Mesendoderm (in vitro differentiated cells): ENCODE data around the gene CACNG1. TPM values are rescaled to one million over a fixed set of nuclear protein-coding genes. Genes with fewer than 3 reads are reported as not detected.

Experiments
- DNase-seq: peaks from one replicate; pipeline ENCODE4 v3.0.0; 2013
- H2AK5ac ChIP-seq: 2 replicates; pipeline ENCODE4 v1.6.1; 2013; ENCODE audit warnings: low read length, inconsistent platforms
- H2BK120ac ChIP-seq: 2 replicates; pipeline ENCODE4 v1.6.1; 2013; ENCODE audit warnings: low read depth, mild to moderate bottlenecking, low read length, moderate library complexity, mixed read lengths
- H2BK15ac ChIP-seq: replicated peaks from 2 replicates; pipeline ENCODE4 v1.6.1; 2013; ENCODE audit warnings: low read depth, mild to moderate bottlenecking, moderate library complexity
- H2BK5ac ChIP-seq: 2 replicates; pipeline ENCODE4 v1.6.1; 2013; ENCODE audit warnings: low read length, inconsistent platforms
- H3K18ac ChIP-seq: 2 replicates; pipeline ENCODE4 v1.6.1; 2013; ENCODE audit warnings: mild to moderate bottlenecking, low read length, mixed read lengths
- H3K23ac ChIP-seq: one replicate; pipeline ENCODE4 v1.6.1; 2013; ENCODE audit warnings: low read length
- H3K27ac ChIP-seq: 2 replicates; pipeline ENCODE4 v1.5.1; 2013; ENCODE audit warnings: low read depth, mild to moderate bottlenecking, inconsistent platforms, low read length, moderate library complexity
- H3K27me3 ChIP-seq: 2 replicates; pipeline ENCODE4 v1.6.1; 2013; ENCODE audit warnings: low read length, control low read depth, mild to moderate bottlenecking, inconsistent platforms; ENCODE audit not compliant: insufficient read depth, poor library complexity
- H3K36me3 ChIP-seq: 2 replicates; pipeline ENCODE4 v1.6.1; 2013; ENCODE audit warnings: low read length, inconsistent platforms; ENCODE audit not compliant: control insufficient read depth, insufficient read depth
- H3K4ac ChIP-seq: one replicate; pipeline ENCODE4 v1.6.1; 2013; ENCODE audit warnings: low read depth, mild to moderate bottlenecking, low read length, moderate library complexity
- H3K4me1 ChIP-seq: 2 replicates; pipeline ENCODE4 v1.6.1; 2013; ENCODE audit warnings: low read depth, low read length, inconsistent platforms; ENCODE audit not compliant: control insufficient read depth
- H3K4me2 ChIP-seq: 2 replicates; pipeline ENCODE4 v1.6.1; 2013; ENCODE audit warnings: low read length
- H3K4me3 ChIP-seq: 2 replicates; pipeline ENCODE4 v1.5.1; 2013; ENCODE audit warnings: mild to moderate bottlenecking, low read length
- H3K56ac ChIP-seq: one replicate; pipeline ENCODE4 v1.6.1; 2013; ENCODE audit warnings: low read length
- H3K79me1 ChIP-seq: 2 replicates; pipeline ENCODE4 v1.6.1; 2013; ENCODE audit warnings: low read length, inconsistent platforms
- H3K79me2 ChIP-seq: 2 replicates; pipeline ENCODE4 v1.6.1; 2013; ENCODE audit warnings: mild to moderate bottlenecking, low read length; ENCODE audit not compliant: control insufficient read depth, insufficient read depth
- H3K9ac ChIP-seq: 2 replicates; pipeline ENCODE4 v1.6.1; 2013; ENCODE audit warnings: low read length, inconsistent platforms
- H4K5ac ChIP-seq: one replicate; pipeline ENCODE4 v1.6.1; 2013; ENCODE audit warnings: low read length
- H4K8ac ChIP-seq: one replicate; pipeline ENCODE4 v1.6.1; 2013; ENCODE audit warnings: low read depth, mild to moderate bottlenecking, control low read depth, low read length, moderate library complexity
- WGBS: extraction: QIAGEN DNeasy Blood & Tissue Kit; methylation state at CpG from one replicate; pipeline ENCODE4 v1.1.7; 2013; ENCODE audit warnings: low lambda C conversion rate, missing lambda C conversion rate; ENCODE audit not compliant: insufficient coverage; ENCODE audit errors: extremely low coverage; 5-methylcytosine and 5-hydroxymethylcytosine counted together
- polyA plus RNA-seq, 2 experiments: library from polyadenylated mRNA; stranded (reverse); fragments of 200-250 nt; gene quantifications; one replicate each; pipeline ENCODE4 v1.2.3, GENCODE V29; 2013

The CACNG1 gene, protein sequence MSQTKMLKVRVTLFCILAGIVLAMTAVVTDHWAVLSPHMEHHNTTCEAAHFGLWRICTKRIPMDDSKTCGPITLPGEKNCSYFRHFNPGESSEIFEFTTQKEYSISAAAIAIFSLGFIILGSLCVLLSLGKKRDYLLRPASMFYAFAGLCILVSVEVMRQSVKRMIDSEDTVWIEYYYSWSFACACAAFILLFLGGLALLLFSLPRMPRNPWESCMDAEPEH
- not detected for polyA plus RNA-seq (2013, experiment 1 of 2)
- polyA plus RNA-seq (2013, experiment 2 of 2) = not detected

- Histone ChIP-seq H4K5ac (no peak within 1 kb of the TSS), H3K4me3 (no peak within 1 kb of the TSS), H3K56ac (no peak within 1 kb of the TSS), H3K4me1 (no peaks in the 10 kb centered on the region), H3K27ac (no peak within 1 kb of the TSS), H3K4me2 (no peak within 1 kb of the TSS), H2BK5ac (no peak within 1 kb of the TSS), H3K79me1 (no peaks in the 10 kb centered on the region), H3K36me3 (no peaks in the 10 kb centered on the region), H3K23ac (no peak within 1 kb of the TSS), H4K8ac (no peak within 1 kb of the TSS), H2BK15ac (no peak within 1 kb of the TSS), H3K27me3 (no peaks in the 10 kb centered on the region), H3K4ac (no peak within 1 kb of the TSS), H3K18ac (no peak within 1 kb of the TSS), H3K79me2 (no peaks in the 10 kb centered on the region), H3K9ac (no peak within 1 kb of the TSS), H2AK5ac (no peak within 1 kb of the TSS), H2BK120ac (no peak within 1 kb of the TSS)
- no peak for DNase-seq
- WGBS = no CpG with 5 or more reads among the region's 32 CpGs
These were observed at the start of gene CACNG1 for GRCh38 chr17:67044016-67044772. CACNG1 (plus strand) TSS chr17:67044554; CDS start chr17:67044661, 107 bp downstream.

- no peak for DNase-seq
These were observed 49.3 kb upstream of the CACNG1 start for GRCh38 chr17:66994930-66995535.

GRCh38 chr17:66995944-66996343, 48.4 kb upstream of the CACNG1 start:
- no peak overlapping the region for H3K9ac ChIP-seq
- no peaks in the 10 kb centered on the region for H3K4me1 ChIP-seq
- no peak overlapping the region for H3K23ac ChIP-seq
- no peaks in the 10 kb centered on the region for H3K79me1 ChIP-seq
- H3K79me2 ChIP-seq = no peaks in the 10 kb centered on the region
- no peaks in the 10 kb centered on the region for H3K27me3 ChIP-seq
- no peak overlapping the region for H3K18ac ChIP-seq
- H2BK15ac ChIP-seq = no peak overlapping the region
- no peak overlapping the region for H3K4ac ChIP-seq
- no peak overlapping the region for H3K4me3 ChIP-seq
- no peak overlapping the region for H4K5ac ChIP-seq
- no peak for DNase-seq
- no peak overlapping the region for H3K56ac ChIP-seq
- no peak overlapping the region for H2BK5ac ChIP-seq
- no peak overlapping the region for H4K8ac ChIP-seq
- WGBS = no CpG with 5 or more reads among the region's 7 CpGs
- H2AK5ac ChIP-seq = no peak overlapping the region
- no peak overlapping the region for H3K27ac ChIP-seq
- H2BK120ac ChIP-seq = no peak overlapping the region
- H3K4me2 ChIP-seq = no peak overlapping the region
- no peaks in the 10 kb centered on the region for H3K36me3 ChIP-seq

More at GRCh38 chr17:66994930-66995535, 49.3 kb upstream of the CACNG1 start:
- no peak overlapping the region for H3K18ac ChIP-seq
- no peak overlapping the region for H2BK120ac ChIP-seq
- no peak overlapping the region for H2BK5ac ChIP-seq
- H3K27ac ChIP-seq = no peak overlapping the region
- no peak overlapping the region for H3K4me2 ChIP-seq
- H4K8ac ChIP-seq = no peak overlapping the region
- no peaks in the 10 kb centered on the region for H3K79me2 ChIP-seq
- no peaks in the 10 kb centered on the region for H3K27me3 ChIP-seq
- no peak overlapping the region for H3K4ac ChIP-seq
- no peak overlapping the region for H3K9ac ChIP-seq
- no CpG with 5 or more reads among the region's 12 CpGs for WGBS
- H3K79me1 ChIP-seq = no peaks in the 10 kb centered on the region
- H2BK15ac ChIP-seq = no peak overlapping the region
- H4K5ac ChIP-seq = no peak overlapping the region
- no peak overlapping the region for H3K23ac ChIP-seq
- no peak overlapping the region for H3K4me3 ChIP-seq
- H3K36me3 ChIP-seq = no peaks in the 10 kb centered on the region
- no peaks in the 10 kb centered on the region for H3K4me1 ChIP-seq
- no peak overlapping the region for H3K56ac ChIP-seq
- no peak overlapping the region for H2AK5ac ChIP-seq

GRCh38 chr17:66996926-66997325, 47.4 kb upstream of the CACNG1 start:
- Histone ChIP-seq H3K56ac (no peak overlapping the region), H3K79me2 (no peaks in the 10 kb centered on the region), H2AK5ac (no peak overlapping the region), H3K27me3 (no peaks in the 10 kb centered on the region), H3K27ac (no peak overlapping the region), H2BK5ac (no peak overlapping the region), H2BK120ac (no peak overlapping the region), H3K4me2 (no peak overlapping the region), H4K8ac (no peak overlapping the region), H3K4me3 (no peak overlapping the region), H2BK15ac (no peak overlapping the region), H3K9ac (no peak overlapping the region), H3K18ac (no peak overlapping the region), H4K5ac (no peak overlapping the region), H3K4me1 (no peaks in the 10 kb centered on the region), H3K23ac (no peak overlapping the region), H3K36me3 (no peaks in the 10 kb centered on the region), H3K79me1 (no peaks in the 10 kb centered on the region), H3K4ac (no peak overlapping the region)
- no peak for DNase-seq
- no CpG with 5 or more reads among the region's 5 CpGs for WGBS

- H3K56ac ChIP-seq = no peak overlapping the region
- H2BK15ac ChIP-seq = no peak overlapping the region
- H3K4me1 ChIP-seq = no peaks in the 10 kb centered on the region
- H3K23ac ChIP-seq = no peak overlapping the region
- no peak overlapping the region for H3K4me2 ChIP-seq
- no peak overlapping the region for H4K5ac ChIP-seq
- no peaks in the 10 kb centered on the region for H3K27me3 ChIP-seq
- DNase-seq = no peak
- H3K36me3 ChIP-seq = no peaks in the 10 kb centered on the region
- H4K8ac ChIP-seq = no peak overlapping the region
- H3K9ac ChIP-seq = no peak overlapping the region
- H2AK5ac ChIP-seq = no peak overlapping the region
- H3K18ac ChIP-seq = no peak overlapping the region
- H2BK120ac ChIP-seq = no peak overlapping the region
- H3K79me1 ChIP-seq = no peaks in the 10 kb centered on the region
- no peak overlapping the region for H2BK5ac ChIP-seq
- H3K4me3 ChIP-seq = no peak overlapping the region
- no CpG with 5 or more reads among the region's 2 CpGs for WGBS
- H3K27ac ChIP-seq = no peak overlapping the region
- no peak overlapping the region for H3K4ac ChIP-seq
- H3K79me2 ChIP-seq = no peaks in the 10 kb centered on the region
These were observed 41.1 kb upstream of the CACNG1 start for GRCh38 chr17:67003231-67003630.
